Adipose tissue (tissue), 3 donors: ENCODE measurements around the gene UBN1. TPM values are rescaled to one million over a fixed set of nuclear protein-coding genes. Genes with fewer than 3 reads are reported as not detected.

Experiments used
- H3K27ac ChIP-seq: one replicate; pipeline ENCODE4 v1.5.1; 2013; ENCODE audit warnings: low read depth, low read length
- WGBS, 3 donors: extraction: QIAGEN DNeasy Blood & Tissue Kit; methylation state at CpG; one replicate each; pipeline ENCODE4 v1.1.7; 2013; 5-methylcytosine and 5-hydroxymethylcytosine counted together
- polyA plus RNA-seq, 3 donors: library from polyadenylated mRNA; stranded (reverse); fragments of 200-250 nt; gene quantifications; one replicate each; pipeline ENCODE4 v1.2.3, GENCODE V29; 2013
- donor health status: healthy with polysubstance abuse.
- donor health status: Bipolar disorder and iron deficiency.
- donor health status: healthy.

The UBN1 gene, protein sequence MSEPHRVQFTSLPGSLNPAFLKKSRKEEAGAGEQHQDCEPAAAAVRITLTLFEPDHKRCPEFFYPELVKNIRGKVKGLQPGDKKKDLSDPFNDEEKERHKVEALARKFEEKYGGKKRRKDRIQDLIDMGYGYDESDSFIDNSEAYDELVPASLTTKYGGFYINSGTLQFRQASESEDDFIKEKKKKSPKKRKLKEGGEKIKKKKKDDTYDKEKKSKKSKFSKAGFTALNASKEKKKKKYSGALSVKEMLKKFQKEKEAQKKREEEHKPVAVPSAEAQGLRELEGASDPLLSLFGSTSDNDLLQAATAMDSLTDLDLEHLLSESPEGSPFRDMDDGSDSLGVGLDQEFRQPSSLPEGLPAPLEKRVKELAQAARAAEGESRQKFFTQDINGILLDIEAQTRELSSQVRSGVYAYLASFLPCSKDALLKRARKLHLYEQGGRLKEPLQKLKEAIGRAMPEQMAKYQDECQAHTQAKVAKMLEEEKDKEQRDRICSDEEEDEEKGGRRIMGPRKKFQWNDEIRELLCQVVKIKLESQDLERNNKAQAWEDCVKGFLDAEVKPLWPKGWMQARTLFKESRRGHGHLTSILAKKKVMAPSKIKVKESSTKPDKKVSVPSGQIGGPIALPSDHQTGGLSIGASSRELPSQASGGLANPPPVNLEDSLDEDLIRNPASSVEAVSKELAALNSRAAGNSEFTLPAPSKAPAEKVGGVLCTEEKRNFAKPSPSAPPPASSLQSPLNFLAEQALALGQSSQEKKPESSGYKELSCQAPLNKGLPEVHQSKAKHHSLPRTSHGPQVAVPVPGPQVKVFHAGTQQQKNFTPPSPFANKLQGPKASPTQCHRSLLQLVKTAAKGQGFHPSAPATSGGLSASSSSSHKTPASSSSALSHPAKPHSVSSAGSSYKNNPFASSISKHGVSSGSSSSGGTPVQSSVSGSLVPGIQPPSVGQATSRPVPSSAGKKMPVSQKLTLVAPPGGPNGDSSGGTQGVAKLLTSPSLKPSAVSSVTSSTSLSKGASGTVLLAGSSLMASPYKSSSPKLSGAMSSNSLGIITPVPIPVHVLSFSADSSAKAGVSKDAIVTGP (N-terminal part only)
- 10 to 100 TPM in 2 of 3 donors, 1 to 10 TPM in 1; 7.4 to 15.5 (median 15.4) TPM for polyA plus RNA-seq

GRCh38 chr16:4846901-4847773 lies at the start of gene UBN1, which contains the start of gene GLYR1:
Gene UBN1 (plus strand): TSS chr16:4847481. CDS start chr16:4852918, 5,437 bp downstream.
Gene GLYR1 (minus strand): TSS chr16:4847288. CDS start chr16:4847265, 23 bp downstream.
- 0 to 1% (median 1%) methylated on average over 49 to 126 of the region's 126 CpGs for WGBS, 3 donors

GRCh38 chr16:4797805-4798252 lies 49.5 kb upstream of the UBN1 start:
- 91 to 95% (median 91%) methylated on average over 22 of the region's 22 CpGs for WGBS, 3 donors
- no peak overlapping the region for H3K27ac ChIP-seq

More at GRCh38 chr16:4846901-4847773, at the start of gene UBN1, which contains the start of gene GLYR1:
- H3K27ac ChIP-seq, result peak within 1 kb of the TSS; percentile 86

GRCh38 chr16:4798456-4798855 lies 48.8 kb upstream of the UBN1 start:
- no peak overlapping the region for H3K27ac ChIP-seq
- 89 to 96% (median 91%) methylated on average over 16 of the region's 16 CpGs for WGBS, 3 donors

DNA sequence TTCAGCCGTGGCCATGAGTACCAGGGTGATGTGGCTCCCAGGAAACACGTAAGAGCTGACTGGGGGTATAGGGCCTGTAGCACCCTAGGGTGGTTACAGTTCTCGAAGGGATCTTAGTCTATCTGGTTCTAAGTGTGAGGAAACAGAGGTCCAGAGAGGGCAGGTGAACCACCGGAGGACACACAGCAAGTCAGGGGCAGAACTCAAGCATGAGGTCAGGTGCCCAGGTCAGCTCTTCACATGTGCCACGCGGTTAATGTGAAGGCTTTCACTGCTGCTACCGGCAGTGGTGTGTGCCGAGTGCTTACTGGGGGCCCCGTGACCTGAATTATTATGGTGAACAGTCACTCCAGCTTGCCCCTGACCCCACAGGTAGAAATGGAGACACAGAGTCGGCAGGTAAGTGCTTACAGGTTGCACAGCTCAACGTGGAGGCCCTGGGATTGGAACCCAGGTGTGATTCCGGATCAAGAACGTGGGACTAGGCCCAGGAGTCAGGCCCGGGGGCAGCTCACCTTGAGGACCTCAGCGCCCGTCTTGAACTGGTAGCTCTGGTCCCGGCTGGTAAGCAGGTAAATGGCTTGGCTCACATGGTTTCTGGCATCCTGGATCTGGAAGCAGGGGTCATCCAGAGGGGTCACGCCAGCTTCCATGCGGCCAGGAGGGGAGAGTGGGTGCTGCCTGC lies 48.0 kb upstream of the UBN1 start:
- H3K27ac ChIP-seq, result no peak overlapping the region
- 90 to 94% (median 93%) methylated on average over 19 of the region's 19 CpGs for WGBS, 3 donors

- WGBS, 3 donors, result 49 to 57% (median 55%) methylated on average over 17 of the region's 17 CpGs
- H3K27ac ChIP-seq, result no peak overlapping the region
These were observed 46.8 kb upstream of the UBN1 start for GRCh38 chr16:4800290-4801041.

GRCh38 chr16:4801051-4801961 lies 46.0 kb upstream of the UBN1 start:
- no peak overlapping the region for H3K27ac ChIP-seq
- WGBS, 3 donors, result 36 to 54% (median 47%) methylated on average over 25 to 29 of the region's 29 CpGs

GRCh38 chr16:4801962-4802658 lies 45.2 kb upstream of the UBN1 start, which contains the start of gene ROGDI:
Gene ROGDI (minus strand): TSS chr16:4802633. CDS start chr16:4802571, 62 bp downstream.
- 1% methylated on average over 48 to 70 of the region's 70 CpGs for WGBS, 3 donors
- H3K27ac ChIP-seq, result no peak within 1 kb of the TSS

GRCh38 chr16:4802659-4803287 lies 44.5 kb upstream of the UBN1 start:
- no peak overlapping the region for H3K27ac ChIP-seq
- WGBS, 3 donors, result 0 to 1% (median 1%) methylated on average over 47 to 59 of the region's 59 CpGs

- H3K27ac ChIP-seq, result no peak overlapping the region
- 35 to 59% (median 48%) methylated on average over 8 of the region's 8 CpGs for WGBS, 3 donors
These were observed 43.9 kb upstream of the UBN1 start for GRCh38 chr16:4803401-4803844.

- no peak overlapping the region for H3K27ac ChIP-seq
- WGBS, 3 donors, result 85 to 89% (median 86%) methylated on average over 26 of the region's 26 CpGs
These were observed 43.2 kb upstream of the UBN1 start for GRCh38 chr16:4803898-4804762.

- WGBS, 3 donors, result 77 to 93% (median 87%) methylated on average over 11 of the region's 11 CpGs
- no peak overlapping the region for H3K27ac ChIP-seq
These were observed 42.0 kb upstream of the UBN1 start for GRCh38 chr16:4805231-4805630.

DNA sequence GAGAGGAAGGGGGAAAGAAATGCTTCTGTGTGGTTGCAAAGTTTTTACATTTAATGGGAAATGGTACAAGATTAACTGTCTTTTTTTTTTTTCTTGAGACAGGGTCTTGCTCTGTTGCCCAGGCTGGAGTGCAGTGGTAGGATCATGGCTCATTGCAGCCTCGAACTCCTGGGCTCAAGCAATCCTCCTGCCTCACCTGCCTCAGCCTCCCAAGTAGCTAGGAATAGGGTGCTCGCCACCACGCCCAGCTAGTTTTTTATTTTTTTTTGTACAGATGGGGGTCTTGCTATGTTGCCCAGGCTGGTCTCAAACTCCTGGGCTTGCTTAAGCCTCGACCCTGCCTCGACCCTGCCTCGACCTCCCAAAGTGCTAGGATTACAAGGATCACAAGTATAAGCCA lies 41.0 kb upstream of the UBN1 start:
- no peak overlapping the region for H3K27ac ChIP-seq
- 93 to 97% (median 96%) methylated on average over 6 of the region's 6 CpGs for WGBS, 3 donors

DNA sequence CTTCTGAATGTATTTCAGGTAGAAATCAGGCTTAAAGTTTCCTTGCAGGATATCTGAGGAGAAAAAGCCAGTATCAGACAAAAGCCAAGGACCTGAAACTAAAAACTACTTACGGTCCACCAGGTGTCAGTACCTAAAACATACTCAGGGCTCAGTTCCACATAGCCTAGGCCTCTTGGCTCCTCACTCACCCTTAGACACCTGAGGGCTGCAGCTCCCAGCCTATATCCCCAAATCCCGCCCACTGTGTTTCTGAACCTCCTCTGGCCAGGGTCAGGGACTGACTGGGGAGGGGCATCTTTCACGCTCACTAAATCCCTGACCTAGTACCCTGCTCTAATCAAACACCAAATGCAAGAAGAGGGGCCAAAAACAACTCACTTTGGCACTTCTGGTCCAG lies 36.0 kb upstream of the UBN1 start:
- WGBS, 3 donors, result 95 to 99% (median 96%) methylated on average over 3 of the region's 3 CpGs
- no peak overlapping the region for H3K27ac ChIP-seq

DNA sequence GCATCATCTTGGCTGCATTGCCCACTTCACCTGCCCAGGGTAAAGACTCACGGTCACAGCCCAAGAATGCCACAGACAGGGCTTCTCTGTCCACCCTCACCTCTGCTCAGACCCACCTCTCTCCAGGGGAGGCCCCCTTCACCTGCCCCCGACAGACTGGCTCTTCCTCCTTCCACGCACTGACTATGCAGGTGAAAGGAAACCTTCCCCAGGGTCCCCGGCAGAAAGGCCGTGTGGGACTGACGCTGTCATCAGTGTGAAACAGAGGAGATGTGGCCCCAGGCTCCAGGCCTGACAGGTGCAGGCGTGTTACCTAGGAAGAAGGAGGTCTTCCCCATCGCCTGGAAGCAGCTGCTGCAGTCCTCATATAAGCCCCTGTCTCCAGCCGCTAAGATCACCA lies 35.5 kb upstream of the UBN1 start:
- no peak overlapping the region for H3K27ac ChIP-seq
- 91 to 94% (median 92%) methylated on average over 9 of the region's 9 CpGs for WGBS, 3 donors
